Activated CD8-positive, alpha-beta memory T cell treated with anti-CD3 and anti-CD28 coated beads for 36 hours (primary cell): Measurements from ENCODE around the gene EPB41L4A. TPM values are rescaled to one million over a fixed set of nuclear protein-coding genes. Genes with fewer than 3 reads are reported as not detected.

ENCODE experiments used
- CTCF ChIA-PET: fragments of 350-600 bp; sonication (Branson Sonifier 250); formaldehyde crosslinking; loops from one replicate; lab custom pipeline; 2021; ENCODE audit warnings: antibody characterized with exemption; lab: Charles Lee
- POLR2A ChIA-PET: fragments of 350-600 bp; sonication (Branson Sonifier 250); formaldehyde crosslinking; loops from one replicate; lab custom pipeline; 2021; ENCODE audit warnings: antibody characterized with exemption; lab: Charles Lee
- total RNA-seq, 2 experiments: library from RNA; stranded (reverse); gene quantifications; one replicate each; pipeline ENCODE4 v1.2.3, GENCODE V29; 2021

Gene EPB41L4A
- total RNA-seq, 2 experiments from 2014 or later = 0.04 to 0.13 TPM

GRCh38 chr5:112318346-112318745, 100.7 kb downstream of the EPB41L4A start:
- ChIA-PET POLR2A (no interaction called here), CTCF (no interaction called here)

GRCh38 chr5:112317866-112318265, 101.2 kb downstream of the EPB41L4A start:
- POLR2A ChIA-PET = no interaction called here
- CTCF ChIA-PET = no interaction called here

- ChIA-PET POLR2A (no interaction called here), CTCF (no interaction called here)
Measured at GRCh38 chr5:112316731-112317130, 102.3 kb downstream of the EPB41L4A start.

- ChIA-PET CTCF (no interaction called here), POLR2A (no interaction called here)
Measured at GRCh38 chr5:112316006-112316405, 103.1 kb downstream of the EPB41L4A start.

- POLR2A ChIA-PET = no interaction called here
Measured at GRCh38 chr5:112312295-112313275, 106.5 kb downstream of the EPB41L4A start.

GRCh38 chr5:112310746-112311145, 108.3 kb downstream of the EPB41L4A start:
- CTCF ChIA-PET = no interaction called here
- POLR2A ChIA-PET = no interaction called here

More at GRCh38 chr5:112312295-112313275, 106.5 kb downstream of the EPB41L4A start:
- CTCF ChIA-PET = no interaction called here

- CTCF ChIA-PET = no interaction called here
Measured at GRCh38 chr5:112308608-112309007, 110.5 kb downstream of the EPB41L4A start.

GRCh38 chr5:112306956-112307355, 112.1 kb downstream of the EPB41L4A start:
- ChIA-PET CTCF (no interaction called here), POLR2A (no interaction called here)

More at GRCh38 chr5:112308608-112309007, 110.5 kb downstream of the EPB41L4A start:
- POLR2A ChIA-PET = no interaction called here

GRCh38 chr5:112304743-112305142, 114.3 kb downstream of the EPB41L4A start:
- CTCF ChIA-PET = no interaction called here
- POLR2A ChIA-PET = no interaction called here

GRCh38 chr5:112303685-112304084, 115.4 kb downstream of the EPB41L4A start:
- ChIA-PET CTCF (no interaction called here), POLR2A (no interaction called here)

- CTCF ChIA-PET = no interaction called here
- POLR2A ChIA-PET = no interaction called here
Measured at GRCh38 chr5:112294126-112294525, 125.0 kb downstream of the EPB41L4A start.

- POLR2A ChIA-PET = no interaction called here
Measured at GRCh38 chr5:112293587-112293986, 125.5 kb downstream of the EPB41L4A start.

GRCh38 chr5:112290691-112291090, 128.4 kb downstream of the EPB41L4A start:
- CTCF ChIA-PET = no interaction called here
- POLR2A ChIA-PET = no interaction called here

More at GRCh38 chr5:112293587-112293986, 125.5 kb downstream of the EPB41L4A start:
- CTCF ChIA-PET = no interaction called here

- ChIA-PET POLR2A (no interaction called here), CTCF (no interaction called here)
Measured at GRCh38 chr5:112289465-112289864, 129.6 kb downstream of the EPB41L4A start.

- ChIA-PET POLR2A (no interaction called here), CTCF (no interaction called here)
Measured at GRCh38 chr5:112283943-112284929, 134.8 kb downstream of the EPB41L4A start.

- CTCF ChIA-PET = no interaction called here
Measured at GRCh38 chr5:112283034-112283582, 136.0 kb downstream of the EPB41L4A start.

GRCh38 chr5:112279082-112279481, 140.0 kb downstream of the EPB41L4A start:
- CTCF ChIA-PET = no interaction called here
- POLR2A ChIA-PET = no interaction called here

More at GRCh38 chr5:112283034-112283582, 136.0 kb downstream of the EPB41L4A start:
- POLR2A ChIA-PET = no interaction called here

- CTCF ChIA-PET = no interaction called here
- POLR2A ChIA-PET = no interaction called here
Measured at GRCh38 chr5:112276991-112277390, 142.1 kb downstream of the EPB41L4A start.

GRCh38 chr5:112275671-112276070, 143.4 kb downstream of the EPB41L4A start:
- ChIA-PET CTCF (no interaction called here), POLR2A (no interaction called here)
